Measurements from ENCODE around the gene BANF1. TPM values are rescaled to one million over a fixed set of nuclear protein-coding genes. Genes with fewer than 3 reads are reported as not detected.

The BANF1 gene
- total RNA-seq, 4 donors from 2014 or later, result 27.9 to 79.7 (median 34.0) TPM

DNA sequence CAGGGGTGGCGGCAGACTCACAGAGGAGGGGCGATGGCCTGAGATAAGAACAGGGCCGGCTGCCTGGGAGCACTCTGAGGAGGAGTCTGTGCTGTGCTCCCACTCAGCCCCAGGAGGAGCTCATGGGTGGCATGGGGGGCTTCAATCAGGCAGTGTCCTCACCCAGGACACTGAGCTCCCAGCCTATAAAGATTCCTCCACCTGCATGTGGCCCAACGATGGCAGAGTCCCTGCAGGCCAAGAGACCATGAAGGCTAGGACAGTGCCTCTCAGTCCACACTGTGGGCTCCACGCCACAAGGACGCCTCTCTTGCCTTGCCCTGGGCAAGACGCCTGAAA is 11.4 kb downstream of the BANF1 start:
- H3K4me1 ChIP-seq, result peaks cover 0 to 7% (median 6%) of the 10 kb centered on the region in 4 donors
- in situ Hi-C loops (cut with MboI; ENCODE audit: low pct_ligation_motif_present in 1 of 4, low pct_unique_long_range_greater_than_20kb in 1 of 4, low sequenced_read_pairs in 3 of 4), result no loop called here
- no peaks in the 10 kb centered on the region for H3K9me3 ChIP-seq
- H3K27me3 ChIP-seq, result peaks cover 39% of the 10 kb centered on the region
- no peak overlapping the region for H3K27ac ChIP-seq
- TF ChIP-seq POLR2A (IDR thresholded peaks at IDR 0.05), result no peak
- TF ChIP-seq POLR2AphosphoS5 (IDR thresholded peaks at IDR 0.05), result no peak
- TF ChIP-seq EP300 (IDR thresholded peaks at IDR 0.05; ENCODE audit: low read depth), result no peak
- TF ChIP-seq CTCF (IDR thresholded peaks at IDR 0.05), result no peak
- 72% methylated on average over 6 of the region's 7 CpGs; no CpG with 5 or more reads in 1 of the 2 donors for WGBS, 2 donors (ENCODE audit: low coverage in 1 of 2)
- H3K4me3 ChIP-seq, result no peak overlapping the region
- DNase-seq, result no peak
- intact Hi-C loops (cut with DNase I; ENCODE audit: low total_unique reads), result no loop called here
- no peaks in the 10 kb centered on the region for H3K36me3 ChIP-seq

DNA sequence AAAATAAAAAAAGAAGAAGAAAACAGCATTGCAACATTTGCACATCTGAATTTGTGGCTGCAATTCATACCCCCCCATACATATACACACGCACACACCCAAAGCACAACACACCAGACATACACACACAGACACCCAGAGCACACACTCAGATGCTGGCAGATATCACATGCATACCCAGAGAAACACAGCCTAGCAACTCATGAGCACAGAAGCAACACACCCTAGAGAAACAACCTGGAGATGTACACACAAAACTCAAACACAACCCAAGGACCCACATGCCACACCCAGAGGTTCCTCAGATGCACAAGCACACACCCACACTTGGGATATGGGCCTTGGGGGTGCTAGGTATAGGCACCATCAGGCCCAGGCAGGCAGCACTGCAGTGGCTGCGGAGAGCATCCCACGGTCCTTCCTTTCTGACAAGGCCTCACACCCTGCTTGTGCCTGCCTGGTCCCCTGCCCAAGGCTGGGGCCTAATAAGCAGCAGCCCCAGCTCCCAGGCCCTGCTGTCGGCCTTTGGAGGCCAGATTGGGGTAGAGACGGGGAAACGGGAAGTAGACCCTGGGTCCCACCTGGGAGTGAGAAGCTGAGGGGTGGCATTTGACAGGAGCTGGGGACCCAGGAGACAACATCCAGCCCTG is 12.6 kb downstream of the BANF1 start:
- Histone ChIP-seq H3K36me3 (no peaks in the 10 kb centered on the region), H3K4me3 (no peak overlapping the region), H3K27me3 (peaks cover 39% of the 10 kb centered on the region), H3K27ac (no peak overlapping the region), H3K9me3 (no peaks in the 10 kb centered on the region), H3K4me1 (peaks cover 0 to 7% (median 6%) of the 10 kb centered on the region in 4 donors)
- DNase-seq, result no peak
- TF ChIP-seq POLR2AphosphoS5 (IDR thresholded peaks at IDR 0.05) (no peak), EP300 (IDR thresholded peaks at IDR 0.05; ENCODE audit: low read depth) (no peak), CTCF (IDR thresholded peaks at IDR 0.05) (no peak), POLR2A (IDR thresholded peaks at IDR 0.05) (no peak)
- intact Hi-C loops (cut with DNase I; ENCODE audit: low total_unique reads), result no loop called here
- 88% methylated on average over 4 of the region's 6 CpGs; no CpG with 5 or more reads in 1 of the 2 donors for WGBS, 2 donors (ENCODE audit: low coverage in 1 of 2)
- in situ Hi-C loops (cut with MboI; ENCODE audit: low pct_ligation_motif_present in 1 of 4, low pct_unique_long_range_greater_than_20kb in 1 of 4, low sequenced_read_pairs in 3 of 4), result no loop called here

DNA sequence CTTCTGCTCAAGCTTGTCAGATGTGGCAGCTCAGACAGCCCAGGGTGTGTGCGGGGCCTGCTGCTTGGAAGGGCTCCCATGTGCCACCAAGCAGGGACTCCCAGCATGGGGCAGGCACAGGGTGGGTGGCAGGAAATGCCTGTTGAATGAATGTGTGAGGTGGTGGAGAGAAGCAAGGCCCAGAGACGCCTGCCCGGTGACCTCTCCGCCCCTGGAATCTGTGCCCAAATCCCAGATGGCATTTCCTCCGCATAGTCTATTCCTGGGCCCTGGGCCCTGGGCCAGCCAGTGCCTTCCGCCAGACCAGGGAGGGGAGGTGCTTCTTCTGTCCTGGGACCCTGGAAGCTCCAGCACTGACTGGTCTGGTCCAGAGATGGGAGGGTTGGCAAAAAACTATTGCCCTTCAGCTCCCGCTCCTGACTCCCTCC is 13.2 kb downstream of the BANF1 start:
- intact Hi-C loops (cut with DNase I; ENCODE audit: low total_unique reads) (no loop called here), in situ Hi-C loops (cut with MboI; ENCODE audit: low pct_ligation_motif_present in 1 of 4, low pct_unique_long_range_greater_than_20kb in 1 of 4, low sequenced_read_pairs in 3 of 4) (no loop called here)
- H3K4me1 ChIP-seq, result peaks cover 0 to 7% (median 6%) of the 10 kb centered on the region in 4 donors
- no peak for DNase-seq
- H3K9me3 ChIP-seq, result no peaks in the 10 kb centered on the region
- no peak for TF ChIP-seq CTCF (IDR thresholded peaks at IDR 0.05)
- TF ChIP-seq EP300 (IDR thresholded peaks at IDR 0.05; ENCODE audit: low read depth), result no peak
- no peak for TF ChIP-seq POLR2A (IDR thresholded peaks at IDR 0.05)
- no peak for TF ChIP-seq POLR2AphosphoS5 (IDR thresholded peaks at IDR 0.05)
- H3K4me3 ChIP-seq, result no peak overlapping the region
- H3K27me3 ChIP-seq, result peaks cover 35% of the 10 kb centered on the region
- no peak overlapping the region for H3K27ac ChIP-seq
- H3K36me3 ChIP-seq, result no peaks in the 10 kb centered on the region
- WGBS, 2 donors (ENCODE audit: low coverage in 1 of 2), result 81% methylated on average over 7 of the region's 7 CpGs; no CpG with 5 or more reads in 1 of the 2 donors

DNA sequence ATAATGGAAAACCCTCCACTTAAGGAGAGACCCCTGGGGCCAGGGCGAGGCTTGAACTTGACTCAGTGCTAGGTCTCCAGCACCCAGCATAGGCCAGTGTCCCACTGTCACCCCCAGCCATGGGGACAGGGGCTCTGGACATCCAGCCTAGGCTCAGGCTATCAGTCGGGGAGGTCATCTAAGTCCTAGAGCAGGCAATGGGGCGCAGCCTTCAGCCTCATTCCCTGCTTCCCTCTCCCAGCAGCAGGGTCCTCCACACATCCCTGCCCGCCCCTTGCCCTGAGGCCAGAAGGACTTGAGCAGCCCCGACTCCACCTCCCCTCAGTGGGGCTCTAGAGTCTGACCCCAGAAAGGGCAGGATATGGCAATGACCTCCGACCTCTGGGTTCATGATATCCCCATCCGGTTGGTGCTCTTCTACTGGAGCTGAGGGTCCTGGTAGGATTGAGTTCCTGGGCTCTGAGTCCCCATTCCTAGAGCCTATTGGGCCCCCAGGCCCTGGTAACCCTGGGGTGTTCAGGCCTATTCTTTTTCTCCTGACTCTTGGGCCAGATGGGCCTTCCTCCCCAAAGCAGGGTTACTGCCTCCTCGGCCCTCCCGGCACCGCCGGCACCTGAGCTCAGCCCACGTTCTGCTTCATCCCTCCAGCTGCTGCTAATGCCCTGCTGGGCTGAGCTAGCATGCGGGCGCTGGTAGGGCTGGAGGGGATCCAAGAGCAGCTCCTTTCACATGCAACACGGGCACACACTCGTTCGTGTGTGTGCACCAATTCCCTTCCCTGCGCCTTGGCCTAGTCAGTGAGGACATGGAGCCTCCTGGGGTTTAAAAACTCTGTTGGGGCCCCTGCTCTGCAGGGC is 13.9 kb downstream of the BANF1 start:
- DNase-seq, result no peak
- no peaks in the 10 kb centered on the region for H3K36me3 ChIP-seq
- intact Hi-C loops (cut with DNase I; ENCODE audit: low total_unique reads), result no loop called here
- H3K27me3 ChIP-seq, result peaks cover 29% of the 10 kb centered on the region
- no peaks in the 10 kb centered on the region for H3K9me3 ChIP-seq
- H3K4me1 ChIP-seq, result peaks cover 0 to 7% (median 6%) of the 10 kb centered on the region in 4 donors
- H3K4me3 ChIP-seq, result no peak overlapping the region
- WGBS, 2 donors (ENCODE audit: low coverage in 1 of 2), result 77% methylated on average over 15 of the region's 18 CpGs; no CpG with 5 or more reads in 1 of the 2 donors
- H3K27ac ChIP-seq, result no peak overlapping the region
- TF ChIP-seq POLR2A (IDR thresholded peaks at IDR 0.05), result no peak
- no peak for TF ChIP-seq EP300 (IDR thresholded peaks at IDR 0.05; ENCODE audit: low read depth)
- no peak for TF ChIP-seq CTCF (IDR thresholded peaks at IDR 0.05)
- no peak for TF ChIP-seq POLR2AphosphoS5 (IDR thresholded peaks at IDR 0.05)
- in situ Hi-C loops (cut with MboI; ENCODE audit: low pct_ligation_motif_present in 1 of 4, low pct_unique_long_range_greater_than_20kb in 1 of 4, low sequenced_read_pairs in 3 of 4), result no loop called here
